HG03439 (cell line): ENCODE results near the gene BAD.
"Not testable (repeated sequence)": the region's sequence is repeated elsewhere in the genome, so short reads cannot be mapped to it uniquely, and the experiment has no call there.

ENCODE experiments used
- ATAC-seq: cut with Tn5 transposase; IDR thresholded peaks from one replicate; pipeline ENCODE4 v1.9.1; 2021; ENCODE audit warnings: mild to moderate bottlenecking, moderate library complexity; ENCODE audit not compliant: unreplicated experiment

The BAD gene

GRCh38 chr11:64315667-64316526 is 31.4 kb upstream of the BAD start:
- ATAC-seq: not testable (repeated sequence)

GRCh38 chr11:64314805-64315561 is 30.5 kb upstream of the BAD start:
- ATAC-seq: no peak

- ATAC-seq: no peak
Measured at GRCh38 chr11:64314146-64314804, 29.8 kb upstream of the BAD start.

GRCh38 chr11:64313491-64314145 is 29.2 kb upstream of the BAD start:
- no peak for ATAC-seq

- ATAC-seq: no peak
Measured at GRCh38 chr11:64312947-64313346, 28.5 kb upstream of the BAD start.

GRCh38 chr11:64307795-64308194 is 23.3 kb upstream of the BAD start:
- not testable (repeated sequence) for ATAC-seq

- no peak for ATAC-seq
Measured at GRCh38 chr11:64306876-64307622, 22.6 kb upstream of the BAD start.

- no peak for ATAC-seq
Measured at GRCh38 chr11:64306563-64306875, 22.1 kb upstream of the BAD start.

GRCh38 chr11:64305691-64306562 is 21.5 kb upstream of the BAD start:
- ATAC-seq: peak; percentile 28

- ATAC-seq: peak; percentile 69
Measured at GRCh38 chr11:64305075-64305690, 20.7 kb upstream of the BAD start, which contains the start of gene ESRRA. TSS of gene ESRRA (plus strand) at chr11:64305524. CDS start at chr11:64307180, 1,656 bp downstream.

- ATAC-seq: peak; percentile 25
Measured at GRCh38 chr11:64304316-64305072, 20.0 kb upstream of the BAD start.

- ATAC-seq: no peak
Measured at GRCh38 chr11:64304032-64304315, 19.5 kb upstream of the BAD start.

GRCh38 chr11:64303109-64304031 is 18.9 kb upstream of the BAD start:
- no peak for ATAC-seq

- no peak for ATAC-seq
Measured at GRCh38 chr11:64299847-64300648, 15.6 kb upstream of the BAD start, which contains the start of gene CATSPERZ. TSS of gene CATSPERZ (plus strand) at chr11:64300358. CDS start at chr11:64300411, 53 bp downstream.

- ATAC-seq: no peak
Measured at GRCh38 chr11:64298966-64299846, 14.7 kb upstream of the BAD start.
